ENCODE results near the gene SPTLC2.
"Not testable (repeated sequence)": the region's sequence is repeated elsewhere in the genome, so short reads cannot be mapped to it uniquely, and the experiment has no call there.

Gene SPTLC2

DNA sequence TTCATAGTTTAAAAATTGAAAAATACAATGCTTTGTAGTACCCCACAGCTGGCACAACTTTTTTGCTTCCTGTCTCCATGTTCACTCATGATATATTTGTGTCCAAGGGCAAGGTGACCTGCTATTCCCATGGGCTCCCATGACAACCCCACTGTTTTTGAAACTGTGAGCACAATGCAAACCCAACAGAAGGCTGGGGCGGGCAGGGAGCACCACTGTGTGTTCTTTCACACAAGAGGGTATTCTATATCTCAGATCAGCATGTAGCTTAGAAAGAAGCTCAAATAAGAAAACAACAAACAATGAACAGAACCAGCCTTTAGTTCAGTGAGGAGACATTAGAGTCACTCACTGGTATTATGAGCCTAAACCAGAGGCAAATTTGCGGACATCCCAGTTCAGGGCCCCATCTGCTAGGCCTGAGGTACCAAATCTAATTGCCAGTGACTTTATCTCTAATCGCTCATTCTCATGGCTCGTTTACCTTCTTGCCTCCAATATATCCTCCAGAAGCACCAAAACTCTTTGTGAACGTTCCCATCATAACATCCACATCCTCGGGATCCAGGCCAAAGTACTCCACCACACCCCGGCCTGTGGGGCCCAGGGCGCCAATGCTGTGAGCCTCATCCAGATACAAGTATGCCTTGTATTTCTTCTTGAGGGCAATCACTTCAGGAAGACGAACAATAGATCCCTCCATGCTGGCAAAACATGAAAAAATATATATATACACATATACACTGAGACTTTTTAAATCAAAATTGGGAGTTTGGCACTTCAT is 61.4 kb downstream of the SPTLC2 start:
- no peaks in the 10 kb centered on the region for H3K27me3 Mint-ChIP-seq
- peak overlapping the region; percentile 85 to 91 for H3K27ac Mint-ChIP-seq
- H3K9me3 Mint-ChIP-seq, result no peaks in the 10 kb centered on the region
- DNase-seq (no peak), ATAC-seq (peak; percentile 26)
- H3K4me1 Mint-ChIP-seq, result peaks cover 16% of the 10 kb centered on the region
- H3K4me3 Mint-ChIP-seq, result no peak overlapping the region

DNA sequence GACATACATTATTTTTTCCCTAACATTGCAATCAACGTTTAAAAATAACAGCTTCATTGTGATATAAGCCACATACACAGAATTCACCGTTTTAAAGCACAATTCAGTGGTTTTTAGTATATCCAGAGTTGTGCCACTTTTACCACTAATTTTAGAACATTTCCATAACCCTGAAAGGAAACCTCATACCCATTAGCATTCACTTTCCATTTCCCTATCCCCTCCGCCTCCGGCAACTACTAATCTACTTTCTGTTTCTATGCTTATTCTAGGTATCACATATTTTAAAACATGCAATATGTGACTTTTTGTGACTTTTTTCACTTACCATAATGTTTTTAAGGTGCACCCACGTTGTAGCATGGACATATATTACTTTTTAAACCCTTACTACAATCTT is 62.2 kb downstream of the SPTLC2 start:
- H3K4me3 Mint-ChIP-seq, result peak overlapping the region in 1 of 2 donors; percentile 59
- DNase-seq (peak in 1 of 2 donors; percentile 26), ATAC-seq (peak; percentile 82)
- peaks cover 16% of the 10 kb centered on the region for H3K4me1 Mint-ChIP-seq
- no peaks in the 10 kb centered on the region for H3K27me3 Mint-ChIP-seq
- no peaks in the 10 kb centered on the region for H3K9me3 Mint-ChIP-seq
- H3K27ac Mint-ChIP-seq, result peak overlapping the region; percentile 4 to 91

DNA sequence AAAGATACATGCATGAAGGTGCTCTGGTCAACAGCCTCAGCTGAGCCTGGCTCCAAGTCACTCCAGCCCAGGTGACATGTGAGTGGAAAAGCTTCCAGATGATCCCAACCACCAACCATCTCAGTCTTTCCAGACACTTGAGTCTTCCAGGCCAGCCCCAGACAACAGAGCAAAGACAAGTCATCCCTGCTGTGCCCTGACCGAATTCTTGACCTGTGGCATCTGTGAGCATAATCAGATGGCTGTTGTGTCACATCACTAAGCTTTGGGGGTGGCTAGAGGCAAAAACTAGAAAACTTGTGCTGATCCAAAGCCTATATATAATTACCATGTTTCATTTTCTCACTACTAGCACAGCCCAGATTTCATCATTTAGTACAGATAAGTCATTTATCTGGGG is 67.0 kb downstream of the SPTLC2 start:
- no peaks in the 10 kb centered on the region for H3K27me3 Mint-ChIP-seq
- no peak overlapping the region for H3K27ac Mint-ChIP-seq
- H3K9me3 Mint-ChIP-seq, result no peaks in the 10 kb centered on the region
- no peak overlapping the region for H3K4me3 Mint-ChIP-seq
- no peak for ATAC-seq
- H3K4me1 Mint-ChIP-seq, result peaks cover 7% of the 10 kb centered on the region
- no peak for DNase-seq

DNA sequence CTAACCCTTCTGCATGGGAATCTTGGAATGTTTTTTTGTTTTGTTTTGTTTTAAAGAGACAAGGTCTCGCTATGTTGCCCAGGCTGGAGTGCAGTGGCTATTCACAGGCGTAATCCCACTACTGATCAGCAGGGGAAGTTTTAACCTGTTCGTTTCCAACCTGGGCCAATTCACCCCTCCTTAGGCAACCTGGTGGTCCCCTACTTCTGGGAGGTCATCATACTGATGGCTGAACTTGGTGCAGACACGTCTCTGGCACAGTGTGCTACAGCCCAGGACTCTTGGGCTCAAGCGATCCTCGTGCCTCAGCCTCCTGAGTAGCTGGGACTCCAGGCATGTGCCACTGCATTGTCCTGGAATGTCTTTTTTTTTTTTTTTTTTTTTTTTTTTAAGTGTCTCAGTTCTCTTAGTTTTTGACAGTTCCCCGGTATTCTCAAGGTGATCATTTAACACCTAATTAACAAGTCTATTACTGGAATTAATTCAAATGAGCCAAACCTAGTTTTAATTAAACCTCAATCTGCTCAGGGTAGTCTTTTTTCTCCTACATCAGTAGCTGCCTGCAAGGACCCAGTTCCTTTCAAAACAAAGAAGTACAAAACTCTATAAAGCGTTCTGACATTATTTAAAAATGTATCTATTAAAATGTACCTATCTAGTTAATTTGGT is 68.8 kb downstream of the SPTLC2 start:
- Mint-ChIP-seq H3K9me3 (no peaks in the 10 kb centered on the region), H3K4me1 (peaks cover 5% of the 10 kb centered on the region), H3K27me3 (no peaks in the 10 kb centered on the region), H3K27ac (no peak overlapping the region), H3K4me3 (no peak overlapping the region)
- DNase-seq (no peak), ATAC-seq (no peak)

DNA sequence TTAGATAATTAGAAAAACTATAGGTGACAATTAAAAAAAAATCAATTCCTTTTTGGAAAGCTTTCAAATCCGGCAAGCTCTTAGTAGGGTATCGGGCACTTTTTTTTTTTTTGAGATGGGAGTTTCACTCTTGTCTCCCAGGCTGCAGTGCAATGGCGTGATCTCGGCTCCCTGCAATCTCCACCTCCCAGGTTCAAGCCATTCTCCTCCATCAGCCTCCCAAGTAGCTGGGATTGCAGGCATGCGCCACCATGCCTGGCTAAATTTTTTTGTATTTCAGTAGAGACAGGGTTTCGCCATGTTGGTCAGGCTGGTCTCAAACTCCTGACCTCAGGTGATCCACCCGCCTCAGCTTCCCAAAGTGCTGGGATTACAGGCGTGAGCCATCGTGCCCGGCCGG is 71.3 kb downstream of the SPTLC2 start:
- not testable (repeated sequence) for ATAC-seq, H3K4me3 Mint-ChIP-seq, H3K27ac Mint-ChIP-seq, H3K27me3 Mint-ChIP-seq, DNase-seq, H3K9me3 Mint-ChIP-seq
- H3K4me1 Mint-ChIP-seq, result peaks cover 15% of the 10 kb centered on the region

DNA sequence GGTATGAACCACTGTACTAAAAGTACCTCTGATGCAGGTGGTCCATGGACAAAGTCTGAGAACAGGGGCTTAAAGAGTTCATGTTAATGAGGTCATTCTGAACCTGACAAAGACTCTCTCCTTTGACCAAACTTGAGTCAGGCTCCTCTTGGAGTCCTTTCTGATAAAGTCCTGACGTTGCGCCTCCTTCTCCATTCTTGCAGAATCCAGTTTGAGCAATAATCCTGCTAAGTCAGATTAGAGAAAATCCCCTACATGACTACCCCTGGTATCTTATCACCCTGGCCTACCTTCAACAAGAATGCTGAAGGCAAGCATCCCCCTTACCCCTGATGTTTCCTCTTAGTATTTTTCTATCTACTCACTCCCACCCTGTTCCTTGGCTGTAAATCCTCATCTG is 71.9 kb downstream of the SPTLC2 start:
- DNase-seq, result no peak
- Mint-ChIP-seq H3K27me3 (no peaks in the 10 kb centered on the region), H3K4me1 (peaks cover 15% of the 10 kb centered on the region), H3K4me3 (no peak overlapping the region), H3K9me3 (no peaks in the 10 kb centered on the region), H3K27ac (no peak overlapping the region)
- no peak for ATAC-seq

DNA sequence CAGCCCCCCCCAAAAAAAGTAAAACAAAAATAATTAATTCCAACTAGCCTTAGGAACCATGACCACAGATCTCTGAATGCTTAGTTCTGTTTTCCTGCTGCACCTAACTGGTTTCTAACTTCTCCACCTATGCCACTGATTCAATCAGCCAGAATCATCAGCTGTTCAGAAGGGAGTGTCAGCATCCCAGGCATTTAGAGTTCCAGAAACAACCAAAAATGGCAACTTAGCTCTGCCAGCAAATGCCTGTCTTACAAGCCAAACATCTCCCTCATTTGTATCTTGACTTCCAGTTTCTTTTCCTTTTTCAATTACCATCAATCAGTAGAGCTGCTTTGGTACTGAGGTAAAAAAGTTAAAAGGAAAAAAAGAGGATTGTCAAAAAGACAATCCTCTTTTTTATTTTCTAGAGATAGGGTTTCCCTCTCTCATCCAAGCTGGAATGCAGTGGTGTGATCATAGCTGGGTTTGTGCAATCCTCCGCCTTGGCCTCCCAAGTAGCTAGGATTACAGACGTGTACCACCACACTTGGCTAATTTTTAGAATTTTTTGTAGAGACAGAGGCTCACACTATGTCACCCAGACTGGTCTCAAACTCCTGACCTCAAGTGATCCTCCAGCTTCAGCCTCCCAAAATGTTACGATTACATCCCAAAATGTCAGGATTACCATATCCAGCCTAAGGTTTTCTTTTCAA is 72.7 kb downstream of the SPTLC2 start:
- peaks cover 15% of the 10 kb centered on the region for H3K4me1 Mint-ChIP-seq

DNA sequence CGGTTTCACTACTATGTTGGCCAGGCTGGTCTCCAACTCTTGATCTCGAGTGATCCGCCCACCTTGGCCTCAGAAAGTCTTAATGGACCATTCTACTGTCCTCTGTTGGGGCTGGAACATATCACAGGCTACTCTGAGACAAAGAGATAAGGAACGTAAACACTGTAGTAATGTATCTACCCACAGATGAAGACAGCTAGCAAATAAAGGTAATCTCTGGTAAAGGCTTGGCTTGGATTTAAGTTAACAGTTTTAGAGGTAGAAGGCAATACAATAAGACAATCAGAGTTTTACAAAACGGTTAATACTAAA is 73.2 kb downstream of the SPTLC2 start:
- no peaks in the 10 kb centered on the region for H3K27me3 Mint-ChIP-seq
- H3K9me3 Mint-ChIP-seq, result no peaks in the 10 kb centered on the region
- no peak overlapping the region for H3K27ac Mint-ChIP-seq
- no peak overlapping the region for H3K4me3 Mint-ChIP-seq
- ATAC-seq (no peak), DNase-seq (no peak)
- peaks cover 15% of the 10 kb centered on the region for H3K4me1 Mint-ChIP-seq

More for the DNA sequence above, 72.7 kb downstream of the SPTLC2 start:
- no peak overlapping the region for H3K27ac Mint-ChIP-seq
- DNase-seq, result no peak
- ATAC-seq, result no peak
- H3K4me3 Mint-ChIP-seq, result no peak overlapping the region
- no peaks in the 10 kb centered on the region for H3K27me3 Mint-ChIP-seq
- no peaks in the 10 kb centered on the region for H3K9me3 Mint-ChIP-seq

DNA sequence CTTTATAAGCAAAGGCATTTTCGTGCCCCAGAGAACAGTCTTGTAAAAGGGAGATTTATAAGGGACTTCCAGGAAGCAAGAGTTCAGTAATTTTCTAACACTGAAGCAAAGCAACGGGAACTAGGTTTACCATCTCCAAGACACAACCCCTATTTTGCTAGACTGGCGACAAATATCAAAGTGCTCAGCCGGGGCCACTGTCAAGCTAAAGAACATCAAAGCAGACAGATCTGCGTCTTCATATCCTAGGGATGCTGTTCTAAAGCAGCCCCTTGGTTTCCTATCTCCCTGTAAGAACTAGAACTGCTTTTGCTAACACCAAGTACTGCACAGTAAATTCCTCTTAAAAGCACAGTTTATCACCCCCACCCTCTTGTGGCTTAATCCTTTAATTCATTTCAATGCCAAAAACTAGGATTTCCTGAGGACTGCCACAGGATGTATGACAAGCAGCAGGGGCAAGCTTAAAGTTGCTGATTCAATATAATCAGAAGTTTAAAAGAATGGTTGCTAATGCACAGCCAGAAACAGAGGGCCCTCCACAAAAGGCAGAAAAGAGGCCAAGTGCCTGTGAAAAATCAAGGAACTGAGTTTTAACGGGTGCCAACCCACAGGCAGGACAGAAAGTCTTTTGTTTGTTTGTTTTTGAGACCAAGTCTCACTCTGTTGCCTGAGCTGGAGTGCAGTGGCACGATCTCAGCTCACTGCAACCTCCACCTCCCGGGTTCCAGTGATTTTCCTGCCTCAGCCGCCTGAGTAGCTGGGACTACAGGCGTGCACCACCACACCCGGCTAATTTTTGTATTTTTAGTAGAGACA is 73.8 kb downstream of the SPTLC2 start:
- Mint-ChIP-seq H3K9me3 (no peaks in the 10 kb centered on the region), H3K4me3 (no peak overlapping the region), H3K4me1 (peaks cover 15% of the 10 kb centered on the region), H3K27ac (no peak overlapping the region), H3K27me3 (no peaks in the 10 kb centered on the region)
- ATAC-seq (no peak), DNase-seq (no peak)

DNA sequence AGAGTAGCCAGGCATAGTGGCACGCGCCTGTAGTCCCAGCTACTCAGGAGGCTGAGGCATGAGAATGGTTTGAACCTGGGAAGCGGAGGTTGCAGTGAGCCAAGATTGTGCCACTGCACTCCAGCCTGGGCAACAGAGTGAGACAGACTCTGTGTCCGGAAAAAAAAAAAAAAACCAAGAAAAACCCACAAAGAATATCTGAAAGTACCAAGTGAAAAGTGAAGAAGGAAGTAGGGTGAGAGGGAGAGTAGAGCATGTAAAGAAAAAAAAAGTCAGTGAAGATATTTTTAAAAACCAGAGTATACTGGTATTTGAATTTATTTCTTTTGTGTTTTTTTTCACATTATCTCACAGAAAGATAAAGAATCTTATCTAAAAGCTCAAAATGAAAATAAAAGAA is 74.5 kb downstream of the SPTLC2 start:
- no peak for DNase-seq
- no peaks in the 10 kb centered on the region for H3K9me3 Mint-ChIP-seq
- ATAC-seq, result no peak
- H3K4me3 Mint-ChIP-seq, result peak overlapping the region in 1 of 2 donors; percentile 17
- peak overlapping the region in 1 of 2 donors; percentile 62 for H3K27ac Mint-ChIP-seq
- H3K27me3 Mint-ChIP-seq, result no peaks in the 10 kb centered on the region
- peaks cover 15% of the 10 kb centered on the region for H3K4me1 Mint-ChIP-seq

DNA sequence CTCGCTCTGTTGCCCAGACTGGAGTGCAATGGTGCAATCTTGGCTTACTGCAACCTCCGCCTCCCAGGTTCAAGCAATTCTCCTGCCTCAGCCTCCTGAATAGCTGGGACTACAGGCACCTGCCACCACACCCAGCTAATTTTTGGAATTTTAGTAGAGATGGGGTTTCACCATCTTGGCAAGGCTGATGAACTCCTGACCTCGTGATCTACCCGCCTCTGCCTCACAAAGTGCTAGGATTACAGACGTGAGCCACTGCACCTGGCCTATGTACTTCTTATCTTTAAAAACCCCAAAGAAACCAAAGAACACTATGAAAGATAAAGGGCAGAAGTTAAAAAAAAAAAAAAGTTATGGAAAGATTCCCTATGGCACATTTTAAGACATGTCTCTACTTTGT is 79.5 kb downstream of the SPTLC2 start:
- H3K9me3 Mint-ChIP-seq, ATAC-seq, H3K4me1 Mint-ChIP-seq, DNase-seq, H3K4me3 Mint-ChIP-seq, H3K27me3 Mint-ChIP-seq: not testable (repeated sequence)
- H3K27ac Mint-ChIP-seq, result peak overlapping the region in 1 of 2 donors; percentile 52

DNA sequence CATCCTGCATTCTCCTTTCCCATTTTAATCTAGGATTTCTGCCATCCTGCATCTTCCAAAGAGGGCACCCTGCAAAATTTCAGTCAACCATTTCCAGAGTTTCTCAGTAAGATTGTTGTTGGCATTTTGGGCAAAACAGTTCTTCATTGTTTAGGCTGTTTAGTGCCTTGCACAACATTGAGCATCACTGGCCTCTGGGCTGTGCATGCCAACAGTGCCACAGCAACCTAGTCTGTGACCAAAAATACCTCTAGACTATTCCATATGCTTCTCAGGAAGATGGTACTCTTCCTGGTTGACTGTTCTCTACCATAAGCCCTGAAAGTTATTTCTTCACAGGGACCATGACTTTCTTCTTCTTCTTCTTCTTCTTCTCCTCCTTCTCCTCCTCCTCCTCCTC is 85.4 kb downstream of the SPTLC2 start:
- DNase-seq (no peak), ATAC-seq (no peak)
- Mint-ChIP-seq H3K4me1 (peaks cover 7% of the 10 kb centered on the region), H3K4me3 (no peak overlapping the region), H3K27ac (peak overlapping the region in 1 of 2 donors; percentile 55), H3K27me3 (no peaks in the 10 kb centered on the region), H3K9me3 (no peaks in the 10 kb centered on the region)

DNA sequence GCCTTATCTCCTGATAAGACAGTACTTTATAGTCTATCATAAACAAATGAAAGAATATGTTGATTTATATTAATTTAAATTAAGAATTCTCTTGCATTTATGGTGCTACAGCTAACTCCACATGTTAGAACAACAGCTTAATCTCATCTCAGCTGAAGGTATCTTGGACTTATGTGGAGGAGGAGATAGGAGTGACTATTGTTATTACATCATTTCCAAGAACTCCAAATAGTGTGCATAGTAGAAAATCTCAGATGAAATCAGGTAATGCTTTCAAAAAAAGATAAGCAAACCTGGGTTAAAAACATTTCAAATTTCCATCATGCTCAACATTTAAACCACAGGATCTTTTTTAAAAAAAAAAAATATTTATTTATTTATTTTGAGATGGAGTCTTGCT is 86.5 kb downstream of the SPTLC2 start:
- no peak for ATAC-seq
- H3K9me3 Mint-ChIP-seq, result no peaks in the 10 kb centered on the region
- H3K4me1 Mint-ChIP-seq, result peaks cover 7% of the 10 kb centered on the region
- H3K4me3 Mint-ChIP-seq, result no peak overlapping the region
- no peaks in the 10 kb centered on the region for H3K27me3 Mint-ChIP-seq
- no peak for DNase-seq
- no peak overlapping the region for H3K27ac Mint-ChIP-seq

DNA sequence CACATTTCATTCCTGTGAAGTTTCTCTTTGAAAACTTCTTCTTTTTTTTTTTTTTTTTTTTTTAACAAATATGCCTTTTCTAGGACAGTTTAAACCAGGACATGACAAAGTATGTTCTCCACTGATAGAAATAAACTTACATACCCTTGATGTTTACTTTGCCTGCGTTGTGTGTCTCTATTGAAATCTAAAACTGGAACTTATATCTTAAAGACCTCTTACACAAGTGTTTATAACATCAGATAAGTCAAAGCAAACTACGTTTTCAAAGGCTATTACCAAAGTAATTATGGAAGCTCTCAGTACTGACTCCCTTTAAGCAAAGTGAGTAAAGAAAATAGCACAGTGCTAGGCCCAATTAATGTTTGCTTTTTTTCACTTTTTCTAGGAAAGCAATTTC is 87.2 kb downstream of the SPTLC2 start:
- Mint-ChIP-seq H3K4me3 (no peak overlapping the region), H3K27me3 (no peaks in the 10 kb centered on the region), H3K27ac (no peak overlapping the region), H3K9me3 (no peaks in the 10 kb centered on the region), H3K4me1 (peaks cover 7% of the 10 kb centered on the region)
- DNase-seq (no peak), ATAC-seq (no peak)

DNA sequence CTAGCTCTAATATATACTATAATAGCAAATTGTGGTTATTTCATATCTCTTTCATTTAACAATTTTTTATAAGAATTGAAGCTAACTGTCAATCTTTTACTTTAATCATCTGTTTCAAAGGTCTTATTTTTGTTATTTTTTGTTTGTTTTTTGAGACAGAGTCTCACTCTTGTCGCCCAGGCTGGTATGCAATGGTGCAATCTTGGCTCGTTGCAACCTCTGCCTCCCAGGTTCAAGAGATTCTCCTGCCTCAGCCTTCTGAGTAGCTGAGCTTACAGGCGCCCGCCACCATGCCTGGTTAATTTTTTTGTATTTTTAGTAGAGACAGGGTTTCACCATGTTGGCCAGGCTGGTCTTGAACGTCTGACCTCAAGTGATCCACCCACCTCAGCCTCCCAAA is 87.7 kb downstream of the SPTLC2 start:
- H3K9me3 Mint-ChIP-seq, ATAC-seq, H3K27me3 Mint-ChIP-seq, H3K27ac Mint-ChIP-seq, H3K4me3 Mint-ChIP-seq, H3K4me1 Mint-ChIP-seq, DNase-seq: not testable (repeated sequence)

Data from stimulated activated naive CD8-positive, alpha-beta T cell treated with anti-CD3 and anti-CD28 coated beads, Interleukin-15, amount 100 ng/mL, for 72 hours (primary cell).